Measurements from ENCODE around the gene CRBN. TPM values are rescaled to one million over a fixed set of nuclear protein-coding genes. Genes with fewer than 3 reads are reported as not detected.

The CRBN gene
- total RNA-seq, 1 donor from 2014 or later, result 76.2 TPM

- H3K4me3 ChIP-seq (ENCODE audit: low read length in 3 of 3), result no peak overlapping the region
- H3K9ac ChIP-seq (ENCODE audit: low read depth in 1 of 3, low read length in 3 of 3), result no peak overlapping the region
- H3K9me3 ChIP-seq (ENCODE audit: control insufficient read depth in 3 of 3, low read length in 3 of 3), result no peaks in the 10 kb centered on the region
- H3K27ac ChIP-seq (ENCODE audit: low read depth, low read length), result no peak overlapping the region
- H3K4me1 ChIP-seq (ENCODE audit: control insufficient read depth in 3 of 3, insufficient read depth in 3 of 3, low read length in 3 of 3), result no peaks in the 10 kb centered on the region
- no peaks in the 10 kb centered on the region for H3K36me3 ChIP-seq (ENCODE audit: control insufficient read depth in 3 of 3, insufficient read depth in 3 of 3, low read length in 3 of 3)
- H3K27me3 ChIP-seq (ENCODE audit: control insufficient read depth in 3 of 3, insufficient read depth in 3 of 3, low read length in 3 of 3), result peaks cover 0 to 3% (median 0%) of the 10 kb centered on the region in 3 donors
Observed at GRCh38 chr3:3102751-3103150, 76.7 kb downstream of the CRBN start.

GRCh38 chr3:3101660-3102458 lies 77.6 kb downstream of the CRBN start:
- no peaks in the 10 kb centered on the region for H3K4me1 ChIP-seq (ENCODE audit: control insufficient read depth in 3 of 3, insufficient read depth in 3 of 3, low read length in 3 of 3)
- peaks cover 0 to 5% (median 2%) of the 10 kb centered on the region in 3 donors for H3K27me3 ChIP-seq (ENCODE audit: control insufficient read depth in 3 of 3, insufficient read depth in 3 of 3, low read length in 3 of 3)
- no peak overlapping the region for H3K4me3 ChIP-seq (ENCODE audit: low read length in 3 of 3)
- no peaks in the 10 kb centered on the region for H3K9me3 ChIP-seq (ENCODE audit: control insufficient read depth in 3 of 3, low read length in 3 of 3)
- no peak overlapping the region for H3K9ac ChIP-seq (ENCODE audit: low read depth in 1 of 3, low read length in 3 of 3)
- H3K36me3 ChIP-seq (ENCODE audit: control insufficient read depth in 3 of 3, insufficient read depth in 3 of 3, low read length in 3 of 3), result no peaks in the 10 kb centered on the region
- H3K27ac ChIP-seq (ENCODE audit: low read depth, low read length), result no peak overlapping the region

Small RNA genes lying within 50 kb of the gene (small RNA-seq; reads per million reads assigned to genes)
- gene RF00416, result not detected

Other genes with a start within 250 kb of the CRBN start
- not detected for gene IL5RA, start 69.3 kb downstream of the CRBN start, total RNA-seq
- gene TRNT1, start 52.8 kb downstream of the CRBN start, total RNA-seq, result 26.6 TPM

Measured in skeletal muscle tissue (tissue), 5 donors.